ENCODE results near the gene RPTN.
A peak's percentile ranks its signal among the peaks of the same experiment; 100 is the strongest.

DNA sequence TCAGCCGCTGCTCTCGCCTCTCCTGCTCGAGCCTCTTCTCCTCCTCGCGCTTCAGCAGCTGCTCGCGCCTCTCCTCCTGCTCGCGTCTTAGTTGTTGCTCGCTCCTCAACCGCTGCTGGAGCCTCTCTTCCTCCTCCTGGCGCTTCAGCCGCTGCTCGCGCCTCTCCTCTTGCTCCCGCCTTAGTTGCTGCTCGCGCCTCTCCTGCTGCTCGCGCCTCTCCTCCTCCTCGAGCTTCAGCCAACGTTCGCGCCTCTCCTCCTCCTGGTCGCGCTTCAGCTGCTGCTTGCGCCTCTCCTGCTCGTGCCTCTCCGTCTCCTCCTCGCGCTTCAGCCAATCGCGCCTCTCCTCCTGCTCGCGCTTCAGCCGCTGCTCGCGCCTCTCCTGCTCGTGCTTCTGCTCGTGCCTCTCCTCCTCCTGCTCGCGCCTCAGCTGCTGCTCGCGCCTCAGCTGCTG lies 47.5 kb downstream of the RPTN start:
- TF ChIP-seq, protein P1, sequence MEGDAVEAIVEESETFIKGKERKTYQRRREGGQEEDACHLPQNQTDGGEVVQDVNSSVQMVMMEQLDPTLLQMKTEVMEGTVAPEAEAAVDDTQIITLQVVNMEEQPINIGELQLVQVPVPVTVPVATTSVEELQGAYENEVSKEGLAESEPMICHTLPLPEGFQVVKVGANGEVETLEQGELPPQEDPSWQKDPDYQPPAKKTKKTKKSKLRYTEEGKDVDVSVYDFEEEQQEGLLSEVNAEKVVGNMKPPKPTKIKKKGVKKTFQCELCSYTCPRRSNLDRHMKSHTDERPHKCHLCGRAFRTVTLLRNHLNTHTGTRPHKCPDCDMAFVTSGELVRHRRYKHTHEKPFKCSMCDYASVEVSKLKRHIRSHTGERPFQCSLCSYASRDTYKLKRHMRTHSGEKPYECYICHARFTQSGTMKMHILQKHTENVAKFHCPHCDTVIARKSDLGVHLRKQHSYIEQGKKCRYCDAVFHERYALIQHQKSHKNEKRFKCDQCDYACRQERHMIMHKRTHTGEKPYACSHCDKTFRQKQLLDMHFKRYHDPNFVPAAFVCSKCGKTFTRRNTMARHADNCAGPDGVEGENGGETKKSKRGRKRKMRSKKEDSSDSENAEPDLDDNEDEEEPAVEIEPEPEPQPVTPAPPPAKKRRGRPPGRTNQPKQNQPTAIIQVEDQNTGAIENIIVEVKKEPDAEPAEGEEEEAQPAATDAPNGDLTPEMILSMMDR (IDR thresholded peaks at IDR 0.05; ENCODE audit: insufficient read depth, low read length) = no peak
- no peak for TF ChIP-seq GABPA (IDR thresholded peaks at IDR 0.05; ENCODE audit: low read depth)
- TF ChIP-seq POLR2AphosphoS5 (IDR thresholded peaks at IDR 0.05; ENCODE audit: low read depth) = peak; percentile 46
- TF ChIP-seq, protein P2, sequence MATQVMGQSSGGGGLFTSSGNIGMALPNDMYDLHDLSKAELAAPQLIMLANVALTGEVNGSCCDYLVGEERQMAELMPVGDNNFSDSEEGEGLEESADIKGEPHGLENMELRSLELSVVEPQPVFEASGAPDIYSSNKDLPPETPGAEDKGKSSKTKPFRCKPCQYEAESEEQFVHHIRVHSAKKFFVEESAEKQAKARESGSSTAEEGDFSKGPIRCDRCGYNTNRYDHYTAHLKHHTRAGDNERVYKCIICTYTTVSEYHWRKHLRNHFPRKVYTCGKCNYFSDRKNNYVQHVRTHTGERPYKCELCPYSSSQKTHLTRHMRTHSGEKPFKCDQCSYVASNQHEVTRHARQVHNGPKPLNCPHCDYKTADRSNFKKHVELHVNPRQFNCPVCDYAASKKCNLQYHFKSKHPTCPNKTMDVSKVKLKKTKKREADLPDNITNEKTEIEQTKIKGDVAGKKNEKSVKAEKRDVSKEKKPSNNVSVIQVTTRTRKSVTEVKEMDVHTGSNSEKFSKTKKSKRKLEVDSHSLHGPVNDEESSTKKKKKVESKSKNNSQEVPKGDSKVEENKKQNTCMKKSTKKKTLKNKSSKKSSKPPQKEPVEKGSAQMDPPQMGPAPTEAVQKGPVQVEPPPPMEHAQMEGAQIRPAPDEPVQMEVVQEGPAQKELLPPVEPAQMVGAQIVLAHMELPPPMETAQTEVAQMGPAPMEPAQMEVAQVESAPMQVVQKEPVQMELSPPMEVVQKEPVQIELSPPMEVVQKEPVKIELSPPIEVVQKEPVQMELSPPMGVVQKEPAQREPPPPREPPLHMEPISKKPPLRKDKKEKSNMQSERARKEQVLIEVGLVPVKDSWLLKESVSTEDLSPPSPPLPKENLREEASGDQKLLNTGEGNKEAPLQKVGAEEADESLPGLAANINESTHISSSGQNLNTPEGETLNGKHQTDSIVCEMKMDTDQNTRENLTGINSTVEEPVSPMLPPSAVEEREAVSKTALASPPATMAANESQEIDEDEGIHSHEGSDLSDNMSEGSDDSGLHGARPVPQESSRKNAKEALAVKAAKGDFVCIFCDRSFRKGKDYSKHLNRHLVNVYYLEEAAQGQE (IDR thresholded peaks at IDR 0.05; ENCODE audit: insufficient replicate concordance, low read depth) = no peak
- TF ChIP-seq SPI1 (IDR thresholded peaks at IDR 0.05; ENCODE audit: borderline replicate concordance, low read depth) = no peak

Data from HL-60 (cell line).